Activated CD4-positive, alpha-beta T cell treated with anti-CD3 and anti-CD28 coated beads, Interleukin-2, amount 10 ng/mL, durations not matched to agents 7 days and 5 days (primary cell): ENCODE measurements around the gene CELSR1. TPM values are rescaled to one million over a fixed set of nuclear protein-coding genes. Genes with fewer than 3 reads are reported as not detected.

Source experiments
- CTCF ChIA-PET: fragments of 350-600 bp; sonication (Branson Sonifier 250); formaldehyde crosslinking; loops from one replicate; lab custom pipeline; 2021; ENCODE audit warnings: antibody characterized with exemption; lab: Charles Lee
- POLR2A ChIA-PET: fragments of 350-600 bp; sonication (Branson Sonifier 250); formaldehyde crosslinking; loops from one replicate; lab custom pipeline; 2021; ENCODE audit warnings: antibody characterized with exemption; lab: Charles Lee
- DNase-seq: peaks from one replicate; pipeline ENCODE4 v3.0.0-alpha.2; 2020
- H3K27ac Mint-ChIP-seq: one replicate; pipeline ENCODE4 v1.8.0; 2021; ENCODE audit warnings: mild to moderate bottlenecking, moderate library complexity, mixed read lengths
- H3K27me3 Mint-ChIP-seq: one replicate; pipeline ENCODE4 v1.8.0; 2021; ENCODE audit warnings: mixed read lengths
- H3K36me3 Mint-ChIP-seq: one replicate; pipeline ENCODE4 v1.8.0; 2021; ENCODE audit warnings: low read depth, mixed read lengths
- H3K4me1 Mint-ChIP-seq: one replicate; pipeline ENCODE4 v1.8.0; 2021; ENCODE audit warnings: mixed read lengths
- H3K4me3 Mint-ChIP-seq: one replicate; pipeline ENCODE4 v1.8.0; 2021; ENCODE audit warnings: mild to moderate bottlenecking, moderate library complexity, mixed read lengths
- H3K9me3 Mint-ChIP-seq: one replicate; pipeline ENCODE4 v1.8.0; 2021; ENCODE audit warnings: mixed read lengths
- total RNA-seq, 2 experiments: library from RNA; stranded (reverse); gene quantifications; one replicate each; pipeline ENCODE4 v1.2.3, GENCODE V29; 2021

CELSR1 gene
- total RNA-seq, 2 experiments from 2014 or later = 0.20 to 0.23 TPM

- Mint-ChIP-seq H3K4me3 (no peak overlapping the region), H3K4me1 (peaks cover 5% of the 10 kb centered on the region), H3K27me3 (no peaks in the 10 kb centered on the region), H3K27ac (no peak overlapping the region), H3K9me3 (no peaks in the 10 kb centered on the region), H3K36me3 (no peaks in the 10 kb centered on the region)
- ChIA-PET POLR2A (no interaction called here), CTCF (no interaction called here)
- DNase-seq = no peak
Observed at GRCh38 chr22:46362934-46363515, 174.4 kb downstream of the CELSR1 start.

GRCh38 chr22:46362203-46362933, 175.1 kb downstream of the CELSR1 start:
- ChIA-PET CTCF (no interaction called here), POLR2A (no interaction called here)
- Mint-ChIP-seq H3K36me3 (no peaks in the 10 kb centered on the region), H3K27ac (no peak overlapping the region), H3K27me3 (no peaks in the 10 kb centered on the region), H3K9me3 (no peaks in the 10 kb centered on the region), H3K4me3 (no peak overlapping the region), H3K4me1 (peaks cover 3% of the 10 kb centered on the region)
- no peak for DNase-seq

GRCh38 chr22:46361826-46362202, 175.6 kb downstream of the CELSR1 start:
- no peak for DNase-seq
- Mint-ChIP-seq H3K27me3 (no peaks in the 10 kb centered on the region), H3K9me3 (no peaks in the 10 kb centered on the region), H3K4me1 (peaks cover 3% of the 10 kb centered on the region), H3K4me3 (no peak overlapping the region), H3K27ac (no peak overlapping the region), H3K36me3 (no peaks in the 10 kb centered on the region)
- ChIA-PET POLR2A (no interaction called here), CTCF (no interaction called here)

GRCh38 chr22:46360891-46361290, 176.5 kb downstream of the CELSR1 start:
- H3K27ac Mint-ChIP-seq = no peak overlapping the region

GRCh38 chr22:46360097-46360496, 177.3 kb downstream of the CELSR1 start:
- H3K27me3 Mint-ChIP-seq = no peaks in the 10 kb centered on the region
- no peak overlapping the region for H3K4me3 Mint-ChIP-seq
- peaks cover 3% of the 10 kb centered on the region for H3K4me1 Mint-ChIP-seq
- CTCF ChIA-PET = interaction anchor here (2.7 kb wide), 1 partner anchor 8 kb away, joined by 6 read pairs; no protein-coding TSS in a partner anchor
- no peak for DNase-seq
- H3K9me3 Mint-ChIP-seq = no peaks in the 10 kb centered on the region
- H3K27ac Mint-ChIP-seq = no peak overlapping the region
- H3K36me3 Mint-ChIP-seq = peaks cover 4% of the 10 kb centered on the region
- POLR2A ChIA-PET = no interaction called here

More at GRCh38 chr22:46360891-46361290, 176.5 kb downstream of the CELSR1 start:
- CTCF ChIA-PET = no interaction called here
- Mint-ChIP-seq H3K27me3 (no peaks in the 10 kb centered on the region), H3K9me3 (no peaks in the 10 kb centered on the region), H3K4me3 (no peak overlapping the region), H3K36me3 (no peaks in the 10 kb centered on the region), H3K4me1 (peaks cover 3% of the 10 kb centered on the region)
- POLR2A ChIA-PET = no interaction called here
- no peak for DNase-seq

- ChIA-PET CTCF (interaction anchor here (2.7 kb wide), 1 partner anchor 9 kb away, joined by 6 read pairs; no protein-coding TSS in a partner anchor), POLR2A (interaction anchor here (0.7 kb wide), 1 partner anchor 143 kb away, joined by 3 read pairs; no protein-coding TSS in a partner anchor)
- DNase-seq = no peak
- H3K4me1 Mint-ChIP-seq = peaks cover 3% of the 10 kb centered on the region
- no peaks in the 10 kb centered on the region for H3K27me3 Mint-ChIP-seq
- H3K9me3 Mint-ChIP-seq = no peaks in the 10 kb centered on the region
- no peak overlapping the region for H3K27ac Mint-ChIP-seq
- no peak overlapping the region for H3K4me3 Mint-ChIP-seq
- H3K36me3 Mint-ChIP-seq = peaks cover 4% of the 10 kb centered on the region
Observed at GRCh38 chr22:46359362-46359761, 178.1 kb downstream of the CELSR1 start.

GRCh38 chr22:46358766-46359165, 178.7 kb downstream of the CELSR1 start:
- no peak overlapping the region for H3K27ac Mint-ChIP-seq
- H3K27me3 Mint-ChIP-seq = no peaks in the 10 kb centered on the region
- H3K4me1 Mint-ChIP-seq = peaks cover 3% of the 10 kb centered on the region
- H3K9me3 Mint-ChIP-seq = no peaks in the 10 kb centered on the region
- H3K4me3 Mint-ChIP-seq = no peak overlapping the region
- H3K36me3 Mint-ChIP-seq = peaks cover 4% of the 10 kb centered on the region
- DNase-seq = no peak
- ChIA-PET POLR2A (interaction anchor here (0.7 kb wide), 1 partner anchor 143 kb away, joined by 3 read pairs; no protein-coding TSS in a partner anchor), CTCF (interaction anchor here (2.7 kb wide), 1 partner anchor 9 kb away, joined by 6 read pairs; no protein-coding TSS in a partner anchor)

GRCh38 chr22:46357711-46358520, 179.5 kb downstream of the CELSR1 start:
- H3K4me3 Mint-ChIP-seq = no peak overlapping the region
- peaks cover 4% of the 10 kb centered on the region for H3K36me3 Mint-ChIP-seq
- DNase-seq = no peak
- POLR2A ChIA-PET = no interaction called here
- no peak overlapping the region for H3K27ac Mint-ChIP-seq
- H3K4me1 Mint-ChIP-seq = peaks cover 3% of the 10 kb centered on the region
- H3K9me3 Mint-ChIP-seq = no peaks in the 10 kb centered on the region
- no peaks in the 10 kb centered on the region for H3K27me3 Mint-ChIP-seq
- CTCF ChIA-PET = interaction anchor here (2.7 kb wide), 1 partner anchor 10 kb away, joined by 6 read pairs; no protein-coding TSS in a partner anchor

GRCh38 chr22:46356496-46357480, 180.6 kb downstream of the CELSR1 start:
- H3K27me3 Mint-ChIP-seq = no peaks in the 10 kb centered on the region
- H3K4me3 Mint-ChIP-seq = no peak overlapping the region
- ChIA-PET POLR2A (no interaction called here), CTCF (interaction anchor here (1.8 kb wide), 1 partner anchor 11 kb away, joined by 9 read pairs; no protein-coding TSS in a partner anchor)
- H3K9me3 Mint-ChIP-seq = no peaks in the 10 kb centered on the region
- H3K4me1 Mint-ChIP-seq = no peaks in the 10 kb centered on the region
- H3K36me3 Mint-ChIP-seq = peaks cover 12% of the 10 kb centered on the region
- H3K27ac Mint-ChIP-seq = no peak overlapping the region
- no peak for DNase-seq

GRCh38 chr22:46355996-46356471, 181.4 kb downstream of the CELSR1 start:
- no peaks in the 10 kb centered on the region for H3K4me1 Mint-ChIP-seq
- no peaks in the 10 kb centered on the region for H3K9me3 Mint-ChIP-seq
- no peak overlapping the region for H3K27ac Mint-ChIP-seq
- H3K36me3 Mint-ChIP-seq = peaks cover 12% of the 10 kb centered on the region
- H3K27me3 Mint-ChIP-seq = no peaks in the 10 kb centered on the region
- DNase-seq = no peak
- ChIA-PET POLR2A (no interaction called here), CTCF (interaction anchor here (1.8 kb wide), 1 partner anchor 11 kb away, joined by 9 read pairs; no protein-coding TSS in a partner anchor)
- H3K4me3 Mint-ChIP-seq = no peak overlapping the region

GRCh38 chr22:46355369-46355995, 181.9 kb downstream of the CELSR1 start:
- peaks cover 16% of the 10 kb centered on the region for H3K36me3 Mint-ChIP-seq
- peak; percentile 68 for DNase-seq
- POLR2A ChIA-PET = no interaction called here
- H3K9me3 Mint-ChIP-seq = no peaks in the 10 kb centered on the region
- H3K27ac Mint-ChIP-seq = peak overlapping the region; percentile 57
- CTCF ChIA-PET = interaction anchor here (1.8 kb wide), 1 partner anchor 12 kb away, joined by 9 read pairs; no protein-coding TSS in a partner anchor
- H3K4me3 Mint-ChIP-seq = no peak overlapping the region
- no peaks in the 10 kb centered on the region for H3K27me3 Mint-ChIP-seq
- no peaks in the 10 kb centered on the region for H3K4me1 Mint-ChIP-seq
